Right lobe of liver (tissue), 6 donors: ENCODE data around the gene HYLS1. TPM values are rescaled to one million over a fixed set of nuclear protein-coding genes. Genes with fewer than 3 reads are reported as not detected.

Source experiments
- ATAC-seq, 4 donors: fragments of 200-7000 bp; cut with Tn5 transposase; one replicate each; pipeline ENCODE4 v1.9.1; 2020; ENCODE audit warnings: mild to moderate bottlenecking in 4 of 4, moderate library complexity in 4 of 4
- DNase-seq, 3 donors: peaks; one replicate each; pipeline ENCODE4 v3.0.0-alpha.2; 2020
- H3K27ac ChIP-seq, 3 donors: fragments of 200-600 bp; one replicate each; pipeline ENCODE4 v1.8.0; 2022
- H3K27me3 ChIP-seq, 2 donors: fragments of 200-600 bp; one replicate each; pipeline ENCODE4 v1.8.0; 2022
- H3K36me3 ChIP-seq, 4 donors: fragments of 200-600 bp; sonication (generic) in 1 of 4; one replicate each; pipeline versions ENCODE4 v1.5.1 to v1.8.0; 2017 to 2022; ENCODE audit warnings: control low read depth in 1 of 4
- H3K4me1 ChIP-seq, 4 donors: fragments of 200-600 bp; sonication (generic) in 1 of 4; one replicate each; pipeline versions ENCODE4 v1.5.1 to v1.8.0; 2017 to 2022; ENCODE audit warnings: control low read depth in 1 of 4
- H3K4me3 ChIP-seq, 3 donors: fragments of 200-600 bp; one replicate each; pipeline ENCODE4 v1.8.0; 2022
- H3K9me3 ChIP-seq, 4 donors: fragments of 200-600 bp; sonication (generic) in 1 of 4; one replicate each; pipeline versions ENCODE4 v1.5.1 to v1.8.0; 2017 to 2022; ENCODE audit warnings: control low read depth in 1 of 4
- CTCF ChIP-seq, 4 donors: fragments of 200-600 bp in 3 of 4; fragments of 450-650 bp in 1 of 4; IDR thresholded peaks; one replicate each; pipeline versions ENCODE4 v1.5.1 to v1.8.0; 2016 to 2022; ENCODE audit warnings: antibody characterized with exemption in 4 of 4, mild to moderate bottlenecking in 2 of 4
- POLR2A ChIP-seq: fragments of 450-650 bp; IDR thresholded peaks from one replicate; pipeline ENCODE4 v1.6.1; 2017; ENCODE audit warnings: antibody characterized with exemption, mild to moderate bottlenecking
- WGBS: methylation state at CpG from one replicate; pipeline ENCODE4 v1.1.6; 2018; ENCODE audit warnings: low coverage, low lambda C conversion rate; ENCODE audit not compliant: insufficient coverage; ENCODE audit errors: missing lambda C conversion rate; 5-methylcytosine and 5-hydroxymethylcytosine counted together
- intact Hi-C, 2 donors: fragments of 100-400 bp; cut with DNase I; formaldehyde crosslinking; loops; one replicate each; pipeline versions ENCODE4 v1.11.2 to v1.14.1; 2022
- total RNA-seq, 6 experiments: library from RNA; depleted of rRNA in 2 of 6; stranded (reverse); fragments of >200 nt in 2 of 6; fragmentation: NEBNext Ultra II Directional in 3 of 6; extraction: Animal tissue kit (Norgen Biotek cat#: 25700) in 3 of 6; gene quantifications; one replicate each; pipeline versions ENCODE4 v1.1.0 to v1.2.4, GENCODE V29; 2016 to 2023
- donor health status: DM: no; HTN: yes; CAD: no.
- donor health status: DM: no; HTN: no; CAD: no.
- donor health status: DM: no; HTN: no; CAD: no.
- donor health status: DM: no; HTN: yes; CAD: no.
- donor health status: DM: no; HTN: yes; CAD: no.

The HYLS1 gene
- total RNA-seq, 6 experiments from 2014 or later, result 1.7 to 3.5 (median 3.2) TPM

- Histone ChIP-seq H3K36me3 (no peaks in the 10 kb centered on the region), H3K4me1 (no peaks in the 10 kb centered on the region), H3K4me3 (no peak overlapping the region), H3K9me3 (no peaks in the 10 kb centered on the region), H3K27ac (no peak overlapping the region), H3K27me3 (no peaks in the 10 kb centered on the region)
- TF ChIP-seq CTCF (IDR thresholded peaks at IDR 0.05) (no peak), POLR2A (no peak)
- ATAC-seq (no peak), DNase-seq (no peak)
- intact Hi-C loops, result loop anchor here in 1 of 2 donors (10.0 kb wide), 1 partner anchor 87 kb away; no protein-coding TSS in a partner anchor
- WGBS, result 88% methylated on average over 1 of the region's 24 CpGs
These were observed 60.2 kb downstream of the HYLS1 start for GRCh38 chr11:125947419-125948277.

GRCh38 chr11:125948278-125949051, 61.0 kb downstream of the HYLS1 start:
- ATAC-seq, result no peak
- H3K4me3 ChIP-seq, result no peak overlapping the region
- intact Hi-C loops, result loop anchor here in 1 of 2 donors (10.0 kb wide), 1 partner anchor 86 kb away; no protein-coding TSS in a partner anchor
- WGBS, result 78% methylated on average over 6 of the region's 23 CpGs
- H3K9me3 ChIP-seq, result no peaks in the 10 kb centered on the region
- H3K27me3 ChIP-seq, result no peaks in the 10 kb centered on the region
- H3K36me3 ChIP-seq, result no peaks in the 10 kb centered on the region
- no peak for DNase-seq
- no peaks in the 10 kb centered on the region for H3K4me1 ChIP-seq
- no peak for TF ChIP-seq POLR2A
- no peak for TF ChIP-seq CTCF (IDR thresholded peaks at IDR 0.05)
- no peak overlapping the region for H3K27ac ChIP-seq

GRCh38 chr11:125949271-125950177, 62.1 kb downstream of the HYLS1 start:
- no peaks in the 10 kb centered on the region for H3K9me3 ChIP-seq
- 87% methylated on average over 14 of the region's 22 CpGs for WGBS
- no peaks in the 10 kb centered on the region for H3K4me1 ChIP-seq
- DNase-seq (no peak), ATAC-seq (no peak)
- no peaks in the 10 kb centered on the region for H3K36me3 ChIP-seq
- TF ChIP-seq CTCF (IDR thresholded peaks at IDR 0.05) (no peak), POLR2A (no peak)
- H3K27ac ChIP-seq, result no peak overlapping the region
- no peaks in the 10 kb centered on the region for H3K27me3 ChIP-seq
- intact Hi-C loops, result loop anchor here in 1 of 2 donors (10.0 kb wide), 1 partner anchor 85 kb away; no protein-coding TSS in a partner anchor
- no peak overlapping the region for H3K4me3 ChIP-seq

- DNase-seq, result no peak
- Histone ChIP-seq H3K27me3 (no peaks in the 10 kb centered on the region), H3K4me1 (no peaks in the 10 kb centered on the region), H3K27ac (no peak overlapping the region), H3K9me3 (no peaks in the 10 kb centered on the region), H3K36me3 (no peaks in the 10 kb centered on the region), H3K4me3 (no peak overlapping the region)
- intact Hi-C loops, result no loop called here
- no peak for ATAC-seq
- TF ChIP-seq POLR2A (no peak), CTCF (IDR thresholded peaks at IDR 0.05) (no peak)
- 80% methylated on average over 4 of the region's 11 CpGs for WGBS
These were observed 62.7 kb downstream of the HYLS1 start for GRCh38 chr11:125950178-125950490.
